ENCODE data around the gene FAM43B.

The FAM43B gene

GRCh38 chr1:20575541-20576336 lies 23.4 kb downstream of the FAM43B start:
- DNase-seq (ENCODE audit: extremely low read depth, low read depth) = no peak
- no peak for TF ChIP-seq CTCF (IDR thresholded peaks at IDR 0.05; ENCODE audit: low read depth, low read length, missing control alignments)
- no peak overlapping the region for H3K4me3 ChIP-seq (replicated peaks; ENCODE audit: low read depth, low read length)

GRCh38 chr1:20578062-20578461 lies 25.7 kb downstream of the FAM43B start:
- DNase-seq (ENCODE audit: extremely low read depth, low read depth) = no peak
- TF ChIP-seq CTCF (IDR thresholded peaks at IDR 0.05; ENCODE audit: low read depth, low read length, missing control alignments) = no peak
- H3K4me3 ChIP-seq (replicated peaks; ENCODE audit: low read depth, low read length) = no peak overlapping the region

GRCh38 chr1:20578721-20579395 lies 26.5 kb downstream of the FAM43B start:
- no peak for TF ChIP-seq CTCF (IDR thresholded peaks at IDR 0.05; ENCODE audit: low read depth, low read length, missing control alignments)
- no peak for DNase-seq (ENCODE audit: extremely low read depth, low read depth)
- H3K4me3 ChIP-seq (replicated peaks; ENCODE audit: low read depth, low read length) = no peak overlapping the region

- no peak for DNase-seq (ENCODE audit: extremely low read depth, low read depth)
- TF ChIP-seq CTCF (IDR thresholded peaks at IDR 0.05; ENCODE audit: low read depth, low read length, missing control alignments) = no peak
- no peak overlapping the region for H3K4me3 ChIP-seq (replicated peaks; ENCODE audit: low read depth, low read length)
These were observed 32.5 kb downstream of the FAM43B start for GRCh38 chr1:20584890-20585289.

GRCh38 chr1:20586953-20587660 lies 34.7 kb downstream of the FAM43B start:
- DNase-seq (ENCODE audit: extremely low read depth, low read depth) = no peak
- H3K4me3 ChIP-seq (replicated peaks; ENCODE audit: low read depth, low read length) = no peak overlapping the region
- TF ChIP-seq CTCF (IDR thresholded peaks at IDR 0.05; ENCODE audit: low read depth, low read length, missing control alignments) = no peak

GRCh38 chr1:20587661-20588053 lies 35.3 kb downstream of the FAM43B start:
- TF ChIP-seq CTCF (IDR thresholded peaks at IDR 0.05; ENCODE audit: low read depth, low read length, missing control alignments) = no peak
- DNase-seq (ENCODE audit: extremely low read depth, low read depth) = no peak

More at GRCh38 chr1:20587661-20588053, 35.3 kb downstream of the FAM43B start:
- H3K4me3 ChIP-seq (replicated peaks; ENCODE audit: low read depth, low read length) = no peak overlapping the region
